HG02970 (cell line): ENCODE results near the gene MARCHF4.

ENCODE experiments used
- ATAC-seq: cut with Tn5 transposase; IDR thresholded peaks from one replicate; pipeline ENCODE4 v1.9.1; 2021; ENCODE audit warnings: mild to moderate bottlenecking, moderate library complexity, moderate number of reproducible peaks; ENCODE audit not compliant: unreplicated experiment, low FRiP score

MARCHF4 gene

GRCh38 chr2:216352653-216353270 is 19.5 kb downstream of the MARCHF4 start:
- ATAC-seq: no peak

DNA sequence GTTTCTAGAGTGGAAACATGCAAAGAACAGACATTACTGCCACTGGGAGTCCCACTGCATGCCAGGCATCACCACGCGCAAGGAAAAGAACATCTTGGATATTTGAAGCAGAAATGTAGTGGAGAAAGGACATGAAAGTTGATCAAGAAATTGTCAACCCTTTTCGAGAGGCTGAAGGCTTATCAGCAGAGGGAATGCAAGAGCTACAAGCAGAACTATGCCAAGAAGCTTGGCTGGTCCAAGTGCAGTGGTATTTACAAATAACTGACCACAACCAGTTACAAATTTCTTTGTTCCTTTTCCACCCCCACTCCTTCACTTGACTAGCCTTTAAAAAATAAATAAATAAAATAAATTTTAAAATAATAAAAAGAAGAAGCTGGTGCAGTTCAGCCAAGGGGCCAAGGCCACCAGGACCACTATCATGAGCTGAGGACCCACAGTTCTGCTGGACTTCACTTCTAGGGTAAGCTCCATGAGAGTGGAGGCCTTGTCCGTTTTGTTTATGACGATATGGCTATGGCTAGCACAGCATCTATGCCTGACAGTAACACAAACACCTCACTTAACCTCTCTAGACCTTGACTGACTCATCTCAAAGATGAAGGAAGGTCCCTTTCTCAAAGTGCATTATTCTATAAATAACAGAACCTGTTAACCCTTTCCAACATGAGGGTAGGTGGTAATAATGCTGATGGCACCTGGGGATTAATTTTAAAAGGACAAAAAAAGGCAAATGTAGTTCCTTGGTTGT is 20.9 kb downstream of the MARCHF4 start:
- ATAC-seq: no peak

GRCh38 chr2:216350214-216350791 is 22.0 kb downstream of the MARCHF4 start:
- ATAC-seq: no peak

- no peak for ATAC-seq
Measured at GRCh38 chr2:216349366-216349765, 22.9 kb downstream of the MARCHF4 start.

- no peak for ATAC-seq
Measured at GRCh38 chr2:216348756-216349308, 23.5 kb downstream of the MARCHF4 start.

- no peak for ATAC-seq
Measured at GRCh38 chr2:216346781-216347180, 25.5 kb downstream of the MARCHF4 start.

DNA sequence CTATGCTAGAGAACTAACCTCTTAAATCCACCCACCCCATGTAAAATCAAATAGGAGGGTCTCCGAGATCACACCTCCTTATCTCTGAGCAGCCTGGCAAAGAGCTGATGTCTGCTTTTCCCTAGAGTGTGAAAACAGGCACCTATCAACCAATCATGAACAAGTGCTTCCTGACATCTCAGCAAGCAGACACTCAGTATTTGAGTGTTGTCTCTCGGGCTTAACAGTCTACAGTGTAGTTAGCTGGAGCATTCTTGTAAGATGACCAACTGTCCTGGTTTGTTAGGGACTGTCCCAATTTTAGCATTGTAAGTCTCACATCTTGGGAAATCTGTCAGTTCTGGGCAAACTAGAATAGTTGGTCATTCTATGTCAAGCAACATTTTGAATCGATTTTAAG is 26.4 kb downstream of the MARCHF4 start:
- ATAC-seq: no peak

- no peak for ATAC-seq
Measured at GRCh38 chr2:216344950-216345300, 27.4 kb downstream of the MARCHF4 start.

GRCh38 chr2:216344206-216344949 is 27.9 kb downstream of the MARCHF4 start:
- no peak for ATAC-seq

GRCh38 chr2:216343221-216343980 is 28.9 kb downstream of the MARCHF4 start:
- ATAC-seq: no peak

GRCh38 chr2:216341121-216341520 is 31.2 kb downstream of the MARCHF4 start:
- ATAC-seq: no peak

DNA sequence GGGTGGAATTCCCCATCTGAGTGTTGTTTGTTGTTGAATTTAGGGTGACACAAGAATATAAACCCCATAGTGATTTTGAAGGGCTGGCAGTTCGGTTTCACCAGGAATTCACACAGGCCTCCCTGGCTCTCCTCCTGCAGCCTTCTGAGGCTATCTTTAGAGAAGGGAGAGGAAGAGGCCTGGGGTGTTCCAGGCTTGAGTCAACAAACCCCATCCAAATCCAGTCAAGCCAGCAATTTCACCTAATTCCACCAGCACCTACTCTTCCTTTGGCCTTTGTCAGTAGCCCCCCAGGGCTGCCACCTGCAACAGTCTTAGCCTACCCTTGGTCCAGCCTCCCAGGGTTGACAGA is 32.0 kb downstream of the MARCHF4 start:
- no peak for ATAC-seq

GRCh38 chr2:216339456-216340279 is 32.6 kb downstream of the MARCHF4 start:
- ATAC-seq: no peak

- no peak for ATAC-seq
Measured at GRCh38 chr2:216335252-216335651, 37.0 kb downstream of the MARCHF4 start.

DNA sequence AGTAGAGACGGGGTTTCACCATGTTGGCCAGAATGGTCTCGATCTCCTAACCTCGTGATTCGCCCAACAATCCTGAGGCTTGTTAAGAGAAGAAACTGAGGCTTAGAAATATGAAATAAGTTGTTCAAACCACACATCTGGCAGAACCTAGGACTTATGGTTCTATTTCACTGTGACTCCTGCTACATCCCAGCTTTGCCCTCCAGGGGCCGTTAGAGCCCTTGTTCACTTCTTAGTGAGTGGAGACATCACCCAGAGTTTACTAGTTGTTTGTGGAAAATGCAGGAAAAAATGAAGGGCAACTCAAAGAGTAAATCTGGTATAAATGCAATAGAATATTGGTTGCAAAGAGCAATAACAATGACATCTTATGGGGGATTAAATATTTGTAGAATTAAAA is 43.9 kb downstream of the MARCHF4 start:
- no peak for ATAC-seq

GRCh38 chr2:216327447-216327935 is 44.8 kb downstream of the MARCHF4 start:
- ATAC-seq: no peak
